Central memory CD8-positive, alpha-beta T cell (primary cell): ENCODE results near the gene PKHD1.

Source experiments
- ATAC-seq: fragments of 150-1000 bp; cut with Tn5 transposase; replicated peaks from 2 replicates; pipeline ENCODE4 v1.10.0; 2022; ENCODE audit warnings: mild to moderate bottlenecking, moderate FRiP score, moderate number of reproducible peaks; ENCODE audit not compliant: poor library complexity, severe bottlenecking; ENCODE audit errors: extremely low read depth
- DNase-seq, 2 donors: peaks; one replicate each; pipeline ENCODE4 v3.0.0; 2021; ENCODE audit warnings: low spot score in 2 of 2
- H3K27ac Mint-ChIP-seq: one replicate; pipeline ENCODE4 v1.8.0; 2022; ENCODE audit warnings: low read depth, mild to moderate bottlenecking, moderate library complexity, mixed read lengths
- H3K27me3 Mint-ChIP-seq: one replicate; pipeline ENCODE4 v1.8.0; 2022; ENCODE audit warnings: mixed read lengths
- H3K36me3 Mint-ChIP-seq: one replicate; pipeline ENCODE4 v1.8.0; 2022; ENCODE audit warnings: mild to moderate bottlenecking, moderate library complexity, mixed read lengths; ENCODE audit not compliant: insufficient read depth
- H3K4me1 Mint-ChIP-seq: one replicate; pipeline ENCODE4 v1.8.0; 2022; ENCODE audit warnings: mixed read lengths
- H3K4me3 Mint-ChIP-seq: one replicate; pipeline ENCODE4 v1.8.0; 2022; ENCODE audit warnings: mild to moderate bottlenecking, moderate library complexity, mixed read lengths
- H3K9me3 Mint-ChIP-seq: one replicate; pipeline ENCODE4 v1.8.0; 2022; ENCODE audit warnings: mixed read lengths

PKHD1 gene

GRCh38 chr6:51702851-51703250, 384.6 kb downstream of the PKHD1 start:
- no peak overlapping the region for H3K27ac Mint-ChIP-seq
- no peak for ATAC-seq
- H3K4me1 Mint-ChIP-seq: no peaks in the 10 kb centered on the region
- no peak overlapping the region for H3K4me3 Mint-ChIP-seq
- peaks cover 5% of the 10 kb centered on the region for H3K9me3 Mint-ChIP-seq
- H3K36me3 Mint-ChIP-seq: no peaks in the 10 kb centered on the region
- H3K27me3 Mint-ChIP-seq: no peaks in the 10 kb centered on the region
- DNase-seq: no peak

GRCh38 chr6:51684603-51685002, 402.8 kb downstream of the PKHD1 start:
- no peaks in the 10 kb centered on the region for H3K4me1 Mint-ChIP-seq
- no peak overlapping the region for H3K4me3 Mint-ChIP-seq
- peaks cover 3% of the 10 kb centered on the region for H3K36me3 Mint-ChIP-seq
- H3K27ac Mint-ChIP-seq: no peak overlapping the region
- peaks cover 7% of the 10 kb centered on the region for H3K9me3 Mint-ChIP-seq
- DNase-seq: no peak
- no peak for ATAC-seq
- no peaks in the 10 kb centered on the region for H3K27me3 Mint-ChIP-seq

- no peaks in the 10 kb centered on the region for H3K27me3 Mint-ChIP-seq
- DNase-seq (no peak), ATAC-seq (no peak)
- peaks cover 1% of the 10 kb centered on the region for H3K36me3 Mint-ChIP-seq
- no peaks in the 10 kb centered on the region for H3K4me1 Mint-ChIP-seq
- H3K4me3 Mint-ChIP-seq: no peak overlapping the region
- H3K27ac Mint-ChIP-seq: no peak overlapping the region
- peaks cover 7% of the 10 kb centered on the region for H3K9me3 Mint-ChIP-seq
These were observed 403.4 kb downstream of the PKHD1 start for GRCh38 chr6:51684038-51684437.

GRCh38 chr6:51678905-51679620, 408.4 kb downstream of the PKHD1 start:
- no peak overlapping the region for H3K27ac Mint-ChIP-seq
- H3K9me3 Mint-ChIP-seq: no peaks in the 10 kb centered on the region
- no peak for DNase-seq
- no peak overlapping the region for H3K4me3 Mint-ChIP-seq
- H3K36me3 Mint-ChIP-seq: peaks cover 1% of the 10 kb centered on the region
- no peak for ATAC-seq
- no peaks in the 10 kb centered on the region for H3K27me3 Mint-ChIP-seq
- H3K4me1 Mint-ChIP-seq: no peaks in the 10 kb centered on the region

- peaks cover 7% of the 10 kb centered on the region for H3K9me3 Mint-ChIP-seq
- no peak overlapping the region for H3K27ac Mint-ChIP-seq
- no peak for DNase-seq
- no peaks in the 10 kb centered on the region for H3K36me3 Mint-ChIP-seq
- ATAC-seq: no peak
- no peaks in the 10 kb centered on the region for H3K27me3 Mint-ChIP-seq
- H3K4me1 Mint-ChIP-seq: no peaks in the 10 kb centered on the region
- H3K4me3 Mint-ChIP-seq: no peak overlapping the region
These were observed 409.1 kb downstream of the PKHD1 start for GRCh38 chr6:51678274-51678673.

GRCh38 chr6:51675922-51676275, 411.5 kb downstream of the PKHD1 start:
- H3K4me3 Mint-ChIP-seq: no peak overlapping the region
- no peaks in the 10 kb centered on the region for H3K27me3 Mint-ChIP-seq
- ATAC-seq (no peak), DNase-seq (no peak)
- H3K9me3 Mint-ChIP-seq: peaks cover 17% of the 10 kb centered on the region
- no peaks in the 10 kb centered on the region for H3K36me3 Mint-ChIP-seq
- no peak overlapping the region for H3K27ac Mint-ChIP-seq
- no peaks in the 10 kb centered on the region for H3K4me1 Mint-ChIP-seq

GRCh38 chr6:51675020-51675921, 412.1 kb downstream of the PKHD1 start:
- Mint-ChIP-seq H3K4me1 (no peaks in the 10 kb centered on the region), H3K27ac (no peak overlapping the region), H3K36me3 (no peaks in the 10 kb centered on the region), H3K27me3 (no peaks in the 10 kb centered on the region), H3K4me3 (no peak overlapping the region), H3K9me3 (peaks cover 17% of the 10 kb centered on the region)
- no peak for DNase-seq
- no peak for ATAC-seq

- DNase-seq: no peak
- peaks cover 11% of the 10 kb centered on the region for H3K9me3 Mint-ChIP-seq
- no peak overlapping the region for H3K27ac Mint-ChIP-seq
- H3K4me3 Mint-ChIP-seq: no peak overlapping the region
- H3K36me3 Mint-ChIP-seq: no peaks in the 10 kb centered on the region
- H3K4me1 Mint-ChIP-seq: no peaks in the 10 kb centered on the region
- ATAC-seq: no peak
- no peaks in the 10 kb centered on the region for H3K27me3 Mint-ChIP-seq
These were observed 423.9 kb downstream of the PKHD1 start for GRCh38 chr6:51663525-51663924.

GRCh38 chr6:51660767-51661166, 426.6 kb downstream of the PKHD1 start:
- Mint-ChIP-seq H3K27me3 (no peaks in the 10 kb centered on the region), H3K4me3 (no peak overlapping the region), H3K36me3 (no peaks in the 10 kb centered on the region)

GRCh38 chr6:51657491-51657890, 429.9 kb downstream of the PKHD1 start:
- H3K4me3 Mint-ChIP-seq: no peak overlapping the region
- H3K36me3 Mint-ChIP-seq: no peaks in the 10 kb centered on the region
- no peaks in the 10 kb centered on the region for H3K27me3 Mint-ChIP-seq
- ATAC-seq: no peak
- H3K4me1 Mint-ChIP-seq: no peaks in the 10 kb centered on the region
- peaks cover 3% of the 10 kb centered on the region for H3K9me3 Mint-ChIP-seq
- H3K27ac Mint-ChIP-seq: no peak overlapping the region
- no peak for DNase-seq

More at GRCh38 chr6:51660767-51661166, 426.6 kb downstream of the PKHD1 start:
- DNase-seq: no peak
- Mint-ChIP-seq H3K9me3 (peaks cover 9% of the 10 kb centered on the region), H3K4me1 (no peaks in the 10 kb centered on the region), H3K27ac (no peak overlapping the region)
- ATAC-seq: no peak

- no peaks in the 10 kb centered on the region for H3K4me1 Mint-ChIP-seq
- no peaks in the 10 kb centered on the region for H3K27me3 Mint-ChIP-seq
- H3K27ac Mint-ChIP-seq: no peak overlapping the region
- H3K4me3 Mint-ChIP-seq: no peak overlapping the region
- no peak for ATAC-seq
- no peak for DNase-seq
- H3K9me3 Mint-ChIP-seq: no peaks in the 10 kb centered on the region
- no peaks in the 10 kb centered on the region for H3K36me3 Mint-ChIP-seq
These were observed 431.9 kb downstream of the PKHD1 start for GRCh38 chr6:51655517-51655916.

- H3K27ac Mint-ChIP-seq: no peak overlapping the region
- no peak overlapping the region for H3K4me3 Mint-ChIP-seq
- no peaks in the 10 kb centered on the region for H3K4me1 Mint-ChIP-seq
- no peaks in the 10 kb centered on the region for H3K9me3 Mint-ChIP-seq
- ATAC-seq (no peak), DNase-seq (no peak)
- H3K36me3 Mint-ChIP-seq: no peaks in the 10 kb centered on the region
- no peaks in the 10 kb centered on the region for H3K27me3 Mint-ChIP-seq
These were observed 432.8 kb downstream of the PKHD1 start for GRCh38 chr6:51654647-51655046.
